Sigmoid colon (tissue), 7 donors: Measurements from ENCODE around the gene TBC1D1. TPM values are rescaled to one million over a fixed set of nuclear protein-coding genes. Genes with fewer than 3 reads are reported as not detected.

Experiments
- DNase-seq: peaks from one replicate; pipeline ENCODE4 v3.0.0-alpha.2; 2019
- H3K27ac ChIP-seq, 4 donors: fragments of 200-600 bp; sonication (generic); one replicate each; pipeline ENCODE4 v1.5.1; 2016 to 2019; ENCODE audit warnings: mild to moderate bottlenecking in 1 of 4
- H3K27me3 ChIP-seq, 3 donors: fragments of 200-600 bp; sonication (generic); one replicate each; pipeline ENCODE4 v1.5.1; 2019; ENCODE audit warnings: mild to moderate bottlenecking in 1 of 3
- H3K36me3 ChIP-seq, 4 donors: fragments of 200-600 bp; sonication (generic); one replicate each; pipeline ENCODE4 v1.5.1; 2016 to 2019
- H3K4me1 ChIP-seq, 4 donors: fragments of 200-600 bp; sonication (generic); one replicate each; pipeline ENCODE4 v1.5.1; 2017 to 2019
- H3K4me3 ChIP-seq, 4 donors: fragments of 200-600 bp; sonication (generic); one replicate each; pipeline ENCODE4 v1.5.1; 2017 to 2019; ENCODE audit warnings: mild to moderate bottlenecking in 2 of 4, moderate library complexity in 1 of 4
- H3K9me3 ChIP-seq, 4 donors: fragments of 200-600 bp in 3 of 4; sonication (generic) in 3 of 4; one replicate each; pipeline versions ENCODE4 v1.5.1 to v1.6.1; 2013 to 2019
- EP300 ChIP-seq, 4 donors: sonication (generic); formaldehyde crosslinking; IDR thresholded peaks; one replicate each; pipeline ENCODE4 v1.6.1; 2017; ENCODE audit warnings: antibody characterized with exemption in 4 of 4
- POLR2A ChIP-seq, 2 donors: fragments of 450-650 bp; IDR thresholded peaks; one replicate each; pipeline ENCODE4 v1.6.1; 2016; ENCODE audit warnings: antibody characterized with exemption in 2 of 2, mild to moderate bottlenecking in 2 of 2, moderate library complexity in 2 of 2
- POLR2AphosphoS5 ChIP-seq, 4 donors: sonication (generic); formaldehyde crosslinking; IDR thresholded peaks; one replicate each; pipeline ENCODE4 v1.6.1; 2017; ENCODE audit warnings: antibody characterized with exemption in 4 of 4
- WGBS, 2 donors: extraction: QIAGEN DNeasy Blood & Tissue Kit; methylation state at CpG; one replicate each; pipeline ENCODE4 v1.1.7; 2013; 5-methylcytosine and 5-hydroxymethylcytosine counted together
- intact Hi-C: fragments of 100-400 bp; cut with DNase I; formaldehyde crosslinking; loops from one replicate; pipeline ENCODE4 v1.15.1; 2023
- polyA plus RNA-seq, 3 donors: library from polyadenylated mRNA; stranded (reverse); fragments of 200-250 nt; gene quantifications; one replicate each; pipeline ENCODE4 v1.2.3, GENCODE V29; 2013
- total RNA-seq, 4 donors: library from RNA; depleted of rRNA; stranded (reverse); fragments of >200 nt; gene quantifications; one replicate each; pipeline ENCODE4 v1.1.0, GENCODE V29; 2016
- TF ChIP-seq, protein P1 (sequence below), 4 experiments: fragments of 450-650 bp in 3 of 4; fragments of 200-600 bp in 1 of 4; IDR thresholded peaks; one replicate each; pipeline ENCODE4 v1.5.1; 2016 to 2019; ENCODE audit warnings: antibody characterized with exemption in 4 of 4, mild to moderate bottlenecking in 3 of 4, moderate library complexity in 2 of 4
- donor health status: healthy with polysubstance abuse.
- donor health status: Bipolar disorder and iron deficiency.
- donor health status: healthy.

TBC1D1 gene
- total and polyA plus RNA-seq, 7 donors = 31.2 to 450 (median 253) TPM

DNA sequence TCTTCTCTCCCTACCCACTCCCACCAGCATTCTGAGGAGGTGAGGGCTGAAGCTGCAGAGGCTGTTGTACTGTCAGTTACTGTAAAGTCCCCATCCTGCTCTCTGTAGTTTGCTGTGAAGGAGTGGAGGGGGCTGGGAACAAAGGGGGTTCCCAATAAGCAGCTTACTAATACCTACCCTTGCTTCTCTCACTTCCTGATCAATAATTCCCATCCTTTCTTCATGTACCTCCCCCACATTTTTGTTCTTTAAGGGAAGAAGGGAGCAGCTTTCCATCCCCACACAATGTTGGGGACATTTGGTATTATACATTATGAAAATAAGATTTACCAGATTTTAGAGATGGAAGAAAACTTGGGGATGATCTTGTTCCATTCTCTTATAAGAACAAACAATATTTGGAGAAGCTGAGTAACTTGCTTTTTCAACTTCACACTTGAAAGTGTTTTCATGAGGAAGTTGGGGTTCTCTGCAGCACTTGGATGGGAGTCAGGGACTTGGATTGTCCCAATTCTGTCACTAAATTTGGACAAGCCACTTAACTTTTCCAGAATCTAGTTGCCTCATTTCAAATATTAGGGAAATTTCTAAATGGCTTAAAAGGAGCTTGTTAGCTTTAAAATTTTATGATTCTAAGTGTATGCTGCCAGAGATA lies 5.4 kb downstream of the TBC1D1 start:
- Histone ChIP-seq H3K27me3 (no peaks in the 10 kb centered on the region), H3K9me3 (no peaks in the 10 kb centered on the region), H3K27ac (peak overlapping the region in 2 of 4 donors; percentile 13 to 44), H3K4me1 (peaks cover 0 to 69% (median 52%) of the 10 kb centered on the region in 4 donors), H3K36me3 (peaks cover 0 to 11% (median 0%) of the 10 kb centered on the region in 4 donors), H3K4me3 (no peak overlapping the region)
- intact Hi-C loops = no loop called here
- no peak for TF ChIP-seq POLR2AphosphoS5 (IDR thresholded peaks at IDR 0.05)
- no peak for TF ChIP-seq EP300 (IDR thresholded peaks at IDR 0.05)
- no peak for TF ChIP-seq POLR2A (IDR thresholded peaks at IDR 0.05)
- TF ChIP-seq, protein P1, sequence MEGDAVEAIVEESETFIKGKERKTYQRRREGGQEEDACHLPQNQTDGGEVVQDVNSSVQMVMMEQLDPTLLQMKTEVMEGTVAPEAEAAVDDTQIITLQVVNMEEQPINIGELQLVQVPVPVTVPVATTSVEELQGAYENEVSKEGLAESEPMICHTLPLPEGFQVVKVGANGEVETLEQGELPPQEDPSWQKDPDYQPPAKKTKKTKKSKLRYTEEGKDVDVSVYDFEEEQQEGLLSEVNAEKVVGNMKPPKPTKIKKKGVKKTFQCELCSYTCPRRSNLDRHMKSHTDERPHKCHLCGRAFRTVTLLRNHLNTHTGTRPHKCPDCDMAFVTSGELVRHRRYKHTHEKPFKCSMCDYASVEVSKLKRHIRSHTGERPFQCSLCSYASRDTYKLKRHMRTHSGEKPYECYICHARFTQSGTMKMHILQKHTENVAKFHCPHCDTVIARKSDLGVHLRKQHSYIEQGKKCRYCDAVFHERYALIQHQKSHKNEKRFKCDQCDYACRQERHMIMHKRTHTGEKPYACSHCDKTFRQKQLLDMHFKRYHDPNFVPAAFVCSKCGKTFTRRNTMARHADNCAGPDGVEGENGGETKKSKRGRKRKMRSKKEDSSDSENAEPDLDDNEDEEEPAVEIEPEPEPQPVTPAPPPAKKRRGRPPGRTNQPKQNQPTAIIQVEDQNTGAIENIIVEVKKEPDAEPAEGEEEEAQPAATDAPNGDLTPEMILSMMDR (IDR thresholded peaks at IDR 0.05) = no peak
- DNase-seq = no peak

DNA sequence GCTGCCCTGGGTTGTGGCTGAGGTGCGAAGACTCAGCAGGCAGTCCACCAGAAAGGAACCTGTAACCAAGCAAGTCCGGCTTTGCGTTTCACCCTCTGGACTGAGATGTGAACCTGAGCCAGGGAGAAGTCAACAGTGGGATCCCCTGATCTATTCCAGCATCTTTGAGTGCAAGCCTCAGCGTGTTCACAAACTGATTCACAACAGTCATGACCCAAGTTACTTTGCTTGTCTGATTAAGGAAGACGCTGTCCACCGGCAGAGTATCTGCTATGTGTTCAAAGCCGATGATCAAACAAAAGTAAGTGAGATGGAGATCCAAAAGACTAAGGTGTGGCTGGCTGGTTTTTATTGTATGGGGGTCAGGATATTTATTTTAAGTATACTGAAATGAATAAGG lies 11.3 kb downstream of the TBC1D1 start:
- intact Hi-C loops = no loop called here
- DNase-seq = no peak
- Histone ChIP-seq H3K9me3 (no peaks in the 10 kb centered on the region), H3K27me3 (no peaks in the 10 kb centered on the region), H3K27ac (peak overlapping the region in 3 of 4 donors; percentile 32 to 52 (median 33)), H3K36me3 (peaks cover 0 to 28% (median 0%) of the 10 kb centered on the region in 4 donors), H3K4me3 (no peak overlapping the region), H3K4me1 (peaks cover 0 to 66% (median 39%) of the 10 kb centered on the region in 4 donors)
- TF ChIP-seq, protein P1 (IDR thresholded peaks at IDR 0.05) = no peak
- TF ChIP-seq EP300 (IDR thresholded peaks at IDR 0.05) = no peak
- TF ChIP-seq POLR2A (IDR thresholded peaks at IDR 0.05) = no peak
- no peak for TF ChIP-seq POLR2AphosphoS5 (IDR thresholded peaks at IDR 0.05)
- WGBS, 2 donors = 92 to 94% methylated on average over 7 of the region's 7 CpGs

DNA sequence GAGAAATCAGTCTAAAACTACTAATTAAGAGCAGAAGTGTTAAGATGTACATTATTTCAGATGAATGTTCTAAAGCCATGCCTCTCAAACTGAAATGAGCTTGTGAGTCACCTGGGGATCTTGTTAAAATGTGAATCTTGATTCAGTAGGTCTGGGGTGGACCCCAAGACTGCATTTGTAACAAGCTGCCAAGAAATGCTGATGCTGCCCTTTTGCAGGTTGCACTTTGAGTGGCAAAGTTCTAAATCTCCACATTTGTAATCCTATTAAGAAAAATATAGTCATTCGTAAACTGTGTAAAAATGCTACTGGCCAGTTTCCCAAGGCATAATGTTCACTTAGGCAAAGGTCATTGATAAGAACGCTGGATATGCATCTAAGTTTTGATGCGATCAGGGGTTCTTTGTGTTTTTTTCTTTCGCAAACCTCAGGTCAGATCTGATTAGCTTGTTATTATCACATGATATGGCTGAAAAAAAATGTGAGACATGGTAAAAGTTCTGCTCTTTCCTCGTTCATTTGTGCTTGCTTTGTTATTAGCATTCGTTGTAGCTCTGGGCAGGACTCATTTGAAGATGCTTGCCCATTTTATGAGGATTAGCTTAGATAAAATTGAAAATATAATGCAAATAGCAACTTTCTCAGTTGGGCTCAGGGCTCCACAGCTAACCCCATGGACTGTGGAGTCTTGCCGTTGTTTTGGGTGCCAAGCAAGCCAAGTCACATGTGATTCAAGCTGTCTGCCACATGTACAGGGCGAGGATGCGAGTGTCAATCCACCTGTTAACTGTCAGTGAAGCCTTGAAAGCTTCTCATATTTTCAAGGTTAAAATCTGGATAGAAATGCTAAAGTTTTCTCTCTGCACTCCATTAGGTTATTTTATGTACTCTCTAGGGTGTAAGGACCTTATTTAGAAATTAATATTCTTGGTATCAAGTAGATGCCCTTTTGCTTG lies 12.1 kb downstream of the TBC1D1 start:
- intact Hi-C loops = no loop called here
- Histone ChIP-seq H3K36me3 (peaks cover 0 to 28% (median 0%) of the 10 kb centered on the region in 4 donors), H3K4me1 (peaks cover 0 to 66% (median 39%) of the 10 kb centered on the region in 4 donors), H3K9me3 (no peaks in the 10 kb centered on the region), H3K27me3 (no peaks in the 10 kb centered on the region), H3K4me3 (no peak overlapping the region), H3K27ac (peak overlapping the region in 3 of 4 donors; percentile 32 to 52 (median 42))
- DNase-seq = no peak
- no peak for TF ChIP-seq EP300 (IDR thresholded peaks at IDR 0.05)
- no peak for TF ChIP-seq POLR2AphosphoS5 (IDR thresholded peaks at IDR 0.05)
- TF ChIP-seq, protein P1 (IDR thresholded peaks at IDR 0.05) = no peak
- no peak for TF ChIP-seq POLR2A (IDR thresholded peaks at IDR 0.05)
- 77 to 91% methylated on average over 9 of the region's 9 CpGs for WGBS, 2 donors

DNA sequence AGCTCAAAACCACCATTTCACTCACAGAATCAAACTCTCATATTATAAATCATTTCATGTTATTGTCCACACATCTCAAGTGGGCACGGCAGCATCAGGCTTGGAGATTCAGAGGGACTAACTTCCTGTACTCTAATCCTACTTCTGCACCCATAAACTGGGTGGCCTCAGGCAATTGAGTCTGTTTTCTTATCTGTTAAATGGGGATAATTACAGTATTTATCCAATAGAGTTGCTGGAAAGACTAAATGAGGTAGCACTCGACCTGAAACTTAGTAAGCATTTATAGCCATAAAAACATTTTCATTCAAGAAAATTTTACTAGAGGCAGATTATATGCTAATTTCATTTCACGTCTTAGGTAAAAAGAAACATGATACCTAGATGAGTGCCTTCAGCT lies 13.0 kb downstream of the TBC1D1 start:
- TF ChIP-seq POLR2A (IDR thresholded peaks at IDR 0.05) (no peak), EP300 (IDR thresholded peaks at IDR 0.05) (no peak), POLR2AphosphoS5 (IDR thresholded peaks at IDR 0.05) (no peak)
- TF ChIP-seq, protein P1 (IDR thresholded peaks at IDR 0.05) = no peak
- H3K27me3 ChIP-seq = no peaks in the 10 kb centered on the region
- H3K4me1 ChIP-seq = peaks cover 0 to 71% (median 45%) of the 10 kb centered on the region in 4 donors
- H3K4me3 ChIP-seq = no peak overlapping the region
- intact Hi-C loops = no loop called here
- no peaks in the 10 kb centered on the region for H3K9me3 ChIP-seq
- peaks cover 0 to 28% (median 0%) of the 10 kb centered on the region in 4 donors for H3K36me3 ChIP-seq
- peak overlapping the region in 3 of 4 donors; percentile 32 to 52 (median 42) for H3K27ac ChIP-seq
- WGBS, 2 donors = 63 to 80% methylated on average over 3 of the region's 3 CpGs
- DNase-seq = no peak
